ENCODE results near the gene CSF3.

The CSF3 gene

DNA sequence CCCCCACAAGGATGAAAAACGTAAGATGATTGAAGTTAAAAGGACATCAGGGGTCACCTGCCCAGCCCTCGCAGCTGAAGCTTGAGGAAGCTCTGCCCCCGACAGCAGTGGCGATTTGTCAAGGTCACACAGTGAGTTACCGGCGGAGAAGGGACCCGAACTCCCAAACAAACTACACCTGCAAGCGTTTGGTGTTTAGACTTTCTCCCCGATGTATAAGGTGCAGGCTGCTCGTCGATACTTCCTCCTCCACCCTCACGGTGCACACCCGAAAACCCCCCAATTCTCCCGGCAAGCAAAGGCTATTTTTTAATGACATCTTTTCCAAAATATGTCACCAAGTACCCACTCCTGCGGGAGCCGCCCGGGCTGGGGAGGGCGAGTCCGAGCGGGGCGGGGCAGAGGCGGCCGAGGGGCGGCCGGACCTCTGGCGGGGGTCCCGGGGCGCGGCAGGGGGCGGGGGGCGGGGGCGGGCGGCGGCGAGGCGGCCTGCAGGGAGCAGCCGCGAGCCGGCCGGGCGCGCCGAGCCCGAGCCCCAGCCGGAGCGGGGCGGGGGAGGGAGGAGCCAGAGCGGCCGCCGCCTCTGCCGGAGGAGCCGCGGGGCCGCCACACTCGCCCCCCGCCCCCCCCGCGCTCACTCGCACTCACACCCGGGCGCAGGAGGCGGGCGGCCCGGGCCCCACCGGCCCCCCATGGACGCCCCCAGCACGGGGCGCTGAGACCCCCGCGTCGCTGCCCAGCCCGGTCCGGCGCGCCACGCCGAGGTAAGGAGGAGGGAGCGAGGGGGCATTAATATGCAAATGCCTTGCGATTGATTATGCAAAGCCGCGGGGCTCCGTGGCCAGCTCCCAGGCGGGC is 47.3 kb downstream of the CSF3 start, which contains the start of gene THRA:
Gene THRA, plus strand, starts transcription at position 637 of the 858 bp plus-strand sequence. CDS start 11,524 bp downstream, outside the sequence.
- DNase-seq (ENCODE audit: low read depth) = no peak

DNA sequence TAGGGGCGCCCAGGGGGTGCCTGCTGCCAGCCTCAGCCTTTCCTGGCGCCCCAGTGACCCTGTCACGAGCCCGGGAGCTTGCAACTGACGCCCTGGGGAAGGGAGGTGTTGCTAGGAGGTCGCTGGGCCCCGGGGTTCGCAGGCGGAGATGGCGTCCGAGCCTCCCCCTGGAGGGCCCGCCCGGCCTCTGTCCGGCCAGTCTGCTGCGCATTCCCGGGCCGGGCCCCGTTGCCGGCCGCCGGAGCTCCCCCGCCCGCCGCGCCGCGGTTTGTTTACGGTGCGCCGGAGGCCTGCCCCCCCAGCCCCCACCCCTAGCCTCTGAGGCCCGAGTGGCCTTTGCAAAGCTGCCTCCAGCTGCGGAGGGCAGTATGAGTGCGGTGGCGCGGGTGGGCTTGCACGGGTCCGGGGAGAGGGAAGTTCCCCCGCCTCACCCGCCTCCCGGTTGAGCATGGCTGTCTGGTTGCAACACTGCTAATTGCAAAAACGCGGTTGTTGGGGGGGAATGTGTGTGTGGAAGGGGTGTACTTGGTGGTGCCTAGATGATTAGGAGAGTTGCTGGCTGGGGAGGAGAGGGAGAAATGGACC is 48.0 kb downstream of the CSF3 start:
- no peak for DNase-seq (ENCODE audit: low read depth)

DNA sequence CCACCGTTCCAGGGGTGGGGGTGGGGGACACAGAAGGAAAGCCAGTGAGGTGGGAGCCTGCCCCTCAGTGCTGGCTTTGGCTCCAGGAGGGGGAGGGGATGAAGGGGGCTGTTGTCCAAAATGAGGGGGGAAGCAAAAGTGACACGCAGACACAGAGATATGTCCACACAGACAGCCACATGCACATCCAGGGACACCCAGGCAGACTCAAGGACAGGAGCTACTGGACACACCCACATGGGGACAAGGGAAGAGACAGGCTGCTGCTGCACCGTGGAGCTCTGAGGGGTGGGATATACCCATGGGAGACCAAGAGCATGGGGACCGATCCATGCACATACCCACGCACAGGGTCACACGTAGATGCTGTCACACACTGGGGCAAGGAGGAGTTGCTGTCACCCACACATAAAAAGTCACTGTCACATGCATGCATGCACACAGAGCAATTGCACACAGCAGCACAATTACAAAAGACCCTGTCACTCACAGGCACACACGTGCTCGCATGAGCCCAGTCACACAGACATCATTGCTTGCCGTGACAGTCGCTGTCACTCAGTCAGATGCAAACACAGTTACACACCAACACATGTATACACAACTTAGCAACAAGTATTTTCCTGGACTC is 48.8 kb downstream of the CSF3 start:
- no peak for DNase-seq (ENCODE audit: low read depth)

DNA sequence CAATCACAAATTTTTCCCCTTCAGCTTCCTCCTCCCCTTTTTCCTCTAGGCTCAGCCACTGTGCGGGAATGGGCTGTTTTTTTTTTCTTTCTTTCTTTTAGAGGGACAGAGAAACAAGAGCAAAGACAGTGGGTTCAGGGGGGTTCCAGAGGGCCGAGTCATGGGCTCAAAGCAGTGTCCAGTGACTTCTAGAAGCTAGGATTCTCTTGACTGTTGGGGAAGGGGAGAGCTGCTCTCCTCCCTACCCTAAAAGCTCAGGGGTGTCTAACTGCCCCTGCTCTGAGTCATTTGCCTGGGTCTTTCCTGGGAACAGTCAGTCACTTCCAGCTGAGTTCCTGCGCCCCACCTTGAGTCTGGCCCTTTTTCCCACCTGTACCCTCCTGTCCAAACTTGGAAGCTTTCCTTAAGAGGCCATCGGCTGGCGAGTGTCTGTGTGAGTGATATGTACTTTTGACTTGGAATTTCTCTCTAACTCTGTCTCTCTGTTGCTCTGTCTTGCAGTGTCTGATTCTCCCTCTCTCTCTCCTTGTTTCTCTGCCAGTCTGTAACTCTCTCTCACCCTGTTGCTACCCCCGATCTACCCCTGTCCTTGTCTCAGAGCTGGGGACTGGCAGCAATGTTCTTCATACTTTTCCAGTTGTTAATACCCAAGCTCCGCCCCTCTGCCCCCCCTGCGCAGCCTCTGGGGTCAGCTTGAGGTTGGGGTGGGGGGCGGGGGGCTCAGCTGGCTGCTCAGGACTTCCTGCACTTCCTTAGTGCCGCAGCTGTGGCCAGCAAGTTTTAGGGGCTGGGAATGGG is 49.9 kb downstream of the CSF3 start:
- DNase-seq (ENCODE audit: low read depth) = no peak

DNA sequence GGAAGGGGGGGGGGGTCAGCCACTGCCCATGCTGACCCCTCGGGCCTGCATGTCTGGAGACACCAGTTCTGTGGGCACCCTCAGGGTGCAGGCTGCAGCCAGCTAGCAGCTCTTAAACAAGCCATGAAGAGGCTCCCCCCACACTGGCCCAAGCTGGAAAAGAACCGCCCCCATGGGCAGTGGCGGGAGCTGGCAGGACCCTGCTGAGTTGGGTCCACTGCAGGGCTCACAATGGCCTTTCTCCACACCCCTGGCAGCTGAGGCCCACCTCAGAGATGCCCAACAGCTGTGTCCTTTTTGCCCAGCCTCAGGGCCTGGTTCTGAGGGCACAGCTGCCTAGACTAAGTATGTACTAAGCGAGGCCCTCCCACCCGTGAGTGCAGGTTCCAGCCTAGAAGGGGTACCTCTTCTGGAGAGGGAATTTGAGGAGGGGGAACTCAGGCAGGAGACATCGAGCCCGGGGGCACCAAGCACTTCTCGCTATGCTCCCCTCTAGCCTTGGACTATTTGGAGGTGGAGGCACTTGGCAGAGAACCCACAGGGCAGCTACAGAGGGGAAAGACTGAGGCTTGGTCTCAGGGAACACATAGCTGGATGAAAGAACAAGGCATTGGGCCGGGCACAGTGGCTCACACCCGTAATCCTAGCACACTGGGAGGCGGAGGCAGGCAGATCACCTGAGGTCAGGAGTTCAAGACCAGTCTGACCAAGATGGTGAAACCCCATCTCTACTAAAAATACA is 50.7 kb downstream of the CSF3 start:
- DNase-seq (ENCODE audit: low read depth) = no peak

Data from stimulated activated CD8-positive, alpha-beta memory T cell treated with anti-CD3 and anti-CD28 coated beads, Interleukin-15, amount 100 ng/mL, for 24 hours (primary cell).